GM13977 (cell line): ENCODE data around the gene PFKP.

ENCODE experiments used
- DNase-seq: peaks from one replicate; pipeline ENCODE4 v3.0.0; 2012; ENCODE audit warnings: low spot score
- CTCF ChIP-seq: IDR thresholded peaks from 2 replicates; pipeline ENCODE4 v1.5.1; 2012; ENCODE audit warnings: mild to moderate bottlenecking, control low read depth; ENCODE audit not compliant: insufficient read depth; ENCODE audit errors: extremely low read depth, missing control alignments
- in situ Hi-C: fragments of 300-500 bp; cut with MboI; formaldehyde crosslinking; loops from one replicate; pipeline ENCODE4 v1.12.0; 2022; ENCODE audit warnings: low sequenced_read_pairs, low pct_unique_long_range_greater_than_20kb, mixed read lengths, inconsistent platforms; ENCODE audit not compliant: unreplicated experiment

The PFKP gene

GRCh38 chr10:3045471-3046209 lies 21.7 kb upstream of the PFKP start:
- DNase-seq, result no peak
- in situ Hi-C loops, result no loop called here
- no peak for TF ChIP-seq CTCF

- TF ChIP-seq CTCF, result no peak
- in situ Hi-C loops, result no loop called here
- DNase-seq, result no peak
Measured at GRCh38 chr10:3046210-3046779, 21.1 kb upstream of the PFKP start.

GRCh38 chr10:3046981-3047547 lies 20.3 kb upstream of the PFKP start:
- in situ Hi-C loops, result no loop called here
- DNase-seq, result no peak

GRCh38 chr10:3047596-3047995 lies 19.8 kb upstream of the PFKP start:
- DNase-seq, result no peak
- no peak for TF ChIP-seq CTCF
- in situ Hi-C loops, result no loop called here

More at GRCh38 chr10:3046981-3047547, 20.3 kb upstream of the PFKP start:
- no peak for TF ChIP-seq CTCF

GRCh38 chr10:3048119-3049019 lies 19.0 kb upstream of the PFKP start:
- TF ChIP-seq CTCF, result no peak
- in situ Hi-C loops, result no loop called here
- no peak for DNase-seq

GRCh38 chr10:3051692-3052091 lies 15.7 kb upstream of the PFKP start:
- no peak for DNase-seq
- in situ Hi-C loops, result loop anchor here (10.0 kb wide), 1 partner anchor 127 kb away; no protein-coding TSS in a partner anchor
- TF ChIP-seq CTCF, result no peak
